ENCODE results near the gene CCDC158. TPM values are rescaled to one million over a fixed set of nuclear protein-coding genes. Genes with fewer than 3 reads are reported as not detected.

The CCDC158 gene
- total RNA-seq, 2 experiments from 2014 or later: not detected

- no peaks in the 10 kb centered on the region for H3K36me3 Mint-ChIP-seq (ENCODE audit: low read depth)
- no peak for TF ChIP-seq CTCF (IDR thresholded peaks at IDR 0.05)
- H3K27ac Mint-ChIP-seq: no peak overlapping the region
- DNase-seq: no peak
- CTCF ChIA-PET: interaction anchor here (0.8 to 7.9 kb wide), 2 partner anchors 8 to 196 kb away, joined by 3 to 141 read pairs; no protein-coding TSS in a partner anchor
- H3K4me1 Mint-ChIP-seq (ENCODE audit: low read depth): no peaks in the 10 kb centered on the region
- peaks cover 2% of the 10 kb centered on the region for H3K27me3 Mint-ChIP-seq
- H3K9me3 Mint-ChIP-seq: no peaks in the 10 kb centered on the region
- ATAC-seq: no peak
- POLR2A ChIA-PET: no interaction called here
- no peak overlapping the region for H3K4me3 Mint-ChIP-seq
- intact Hi-C loops (cut with micrococcal nuclease): loop anchor here (10.0 kb wide), 1 partner anchor 101 kb away; no protein-coding TSS in a partner anchor
These were observed 45.2 kb downstream of the CCDC158 start for GRCh38 chr4:76375703-76376102.

DNA sequence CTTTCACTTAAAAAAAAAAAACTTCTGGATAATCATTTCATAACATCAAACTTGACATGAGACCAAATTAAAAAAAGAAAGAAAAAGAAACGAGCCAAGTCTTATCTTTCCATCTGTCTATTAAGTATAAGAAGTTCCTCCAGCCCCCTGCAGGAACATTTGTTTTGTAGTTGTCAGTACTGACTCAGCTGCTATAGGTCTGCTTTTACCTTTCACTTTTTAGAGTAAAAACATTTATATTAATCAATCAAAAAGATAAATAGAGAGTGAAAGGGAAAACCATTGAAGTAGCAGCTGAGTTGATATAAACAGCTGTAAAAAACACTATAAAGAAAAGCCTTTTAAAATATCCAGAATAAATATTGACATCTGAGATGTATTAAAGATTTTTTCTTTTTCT, 46.1 kb downstream of the CCDC158 start:
- H3K36me3 Mint-ChIP-seq (ENCODE audit: low read depth): no peaks in the 10 kb centered on the region
- intact Hi-C loops (cut with micrococcal nuclease): loop anchor here (10.0 kb wide), 1 partner anchor 100 kb away; no protein-coding TSS in a partner anchor
- DNase-seq: no peak
- no peak for ATAC-seq
- ChIA-PET POLR2A (no interaction called here), CTCF (interaction anchor here (0.8 to 7.9 kb wide), 8 partner anchors 12 to 829 kb away, joined by 3 to 141 read pairs (median 3); no protein-coding TSS in a partner anchor)
- H3K9me3 Mint-ChIP-seq: no peaks in the 10 kb centered on the region
- H3K4me3 Mint-ChIP-seq: no peak overlapping the region
- no peaks in the 10 kb centered on the region for H3K4me1 Mint-ChIP-seq (ENCODE audit: low read depth)
- H3K27ac Mint-ChIP-seq: no peak overlapping the region
- TF ChIP-seq CTCF (IDR thresholded peaks at IDR 0.05): no peak
- peaks cover 2% of the 10 kb centered on the region for H3K27me3 Mint-ChIP-seq

- ATAC-seq: no peak
- Mint-ChIP-seq H3K27ac (no peak overlapping the region), H3K4me3 (no peak overlapping the region), H3K9me3 (no peaks in the 10 kb centered on the region), H3K27me3 (peaks cover 2% of the 10 kb centered on the region), H3K36me3 (ENCODE audit: low read depth) (no peaks in the 10 kb centered on the region), H3K4me1 (ENCODE audit: low read depth) (no peaks in the 10 kb centered on the region)
- ChIA-PET CTCF (interaction anchor here (0.8 to 7.9 kb wide), 8 partner anchors 11 to 829 kb away, joined by 3 to 141 read pairs (median 3); no protein-coding TSS in a partner anchor), POLR2A (no interaction called here)
- TF ChIP-seq CTCF (IDR thresholded peaks at IDR 0.05): no peak
- intact Hi-C loops (cut with micrococcal nuclease): loop anchor here (10.0 kb wide), 1 partner anchor 99 kb away; no protein-coding TSS in a partner anchor
- no peak for DNase-seq
These were observed 46.9 kb downstream of the CCDC158 start for GRCh38 chr4:76373919-76374552.

- ATAC-seq: no peak
- CTCF ChIA-PET: interaction anchor here (1.1 kb wide), 1 partner anchor 9 kb away, joined by 3 read pairs; no protein-coding TSS in a partner anchor
- H3K4me3 Mint-ChIP-seq: no peak overlapping the region
These were observed 54.2 kb downstream of the CCDC158 start for GRCh38 chr4:76366737-76367136.

More at GRCh38 chr4:76366737-76367136, 54.2 kb downstream of the CCDC158 start:
- no peaks in the 10 kb centered on the region for H3K27me3 Mint-ChIP-seq
- intact Hi-C loops (cut with micrococcal nuclease): no loop called here
- H3K27ac Mint-ChIP-seq: no peak overlapping the region
- no peak for DNase-seq
- H3K9me3 Mint-ChIP-seq: no peaks in the 10 kb centered on the region
- no peaks in the 10 kb centered on the region for H3K36me3 Mint-ChIP-seq (ENCODE audit: low read depth)
- no peak for TF ChIP-seq CTCF (IDR thresholded peaks at IDR 0.05)
- POLR2A ChIA-PET: no interaction called here
- peaks cover 8% of the 10 kb centered on the region for H3K4me1 Mint-ChIP-seq (ENCODE audit: low read depth)

Data from activated CD8-positive, alpha-beta T cell treated with anti-CD3 and anti-CD28 coated beads for 36 hours (primary cell).